Liver (tissue), 9 donors: ENCODE results near the gene CCDC97. TPM values are rescaled to one million over a fixed set of nuclear protein-coding genes. Genes with fewer than 3 reads are reported as not detected.
A peak's percentile ranks its signal among the peaks of the same experiment; 100 is the strongest.

ENCODE experiments used
- DNase-seq: peaks from one replicate; pipeline ENCODE4 v3.0.0-alpha.2; 2017; ENCODE audit warnings: low spot score
- H3K27ac ChIP-seq, 2 donors: one replicate each; pipeline ENCODE4 v1.7.0; 2013; ENCODE audit warnings: inconsistent platforms in 2 of 2, low read length in 2 of 2, control low read depth in 1 of 2, low read depth in 1 of 2, mild to moderate bottlenecking in 1 of 2
- H3K27me3 ChIP-seq, 4 donors: one replicate each; pipeline versions ENCODE4 v1.6.1 to v1.7.0; 2013; ENCODE audit warnings: low read length in 3 of 4, inconsistent platforms in 1 of 4, mild to moderate bottlenecking in 1 of 4, moderate library complexity in 1 of 4; ENCODE audit not compliant: control insufficient read depth in 4 of 4, insufficient read depth in 4 of 4
- H3K36me3 ChIP-seq, 4 donors: one replicate each; pipeline versions ENCODE4 v1.6.1 to v1.7.0; 2013; ENCODE audit warnings: low read length in 3 of 4, mild to moderate bottlenecking in 3 of 4, low read depth in 1 of 4, moderate library complexity in 1 of 4; ENCODE audit not compliant: control insufficient read depth in 4 of 4, insufficient read depth in 3 of 4
- H3K4me1 ChIP-seq, 4 donors: one replicate each; pipeline versions ENCODE4 v1.6.1 to v1.7.0; 2013; ENCODE audit warnings: low read length in 3 of 4, mild to moderate bottlenecking in 3 of 4, moderate library complexity in 1 of 4; ENCODE audit not compliant: control insufficient read depth in 4 of 4, insufficient read depth in 4 of 4
- H3K4me3 ChIP-seq, 3 donors: one replicate each; pipeline versions ENCODE4 v1.6.1 to v1.7.0; 2013; ENCODE audit warnings: low read length in 3 of 3, control low read depth in 1 of 3, low read depth in 1 of 3, mild to moderate bottlenecking in 1 of 3
- H3K9ac ChIP-seq, 2 donors: one replicate each; pipeline ENCODE4 v1.7.0; 2013; ENCODE audit warnings: low read length in 2 of 2, mild to moderate bottlenecking in 2 of 2, moderate library complexity in 2 of 2, control low read depth in 1 of 2, low read depth in 1 of 2
- H3K9me3 ChIP-seq, 4 donors: one replicate each; pipeline versions ENCODE4 v1.6.1 to v1.7.0; 2013; ENCODE audit warnings: low read length in 3 of 4; ENCODE audit not compliant: control insufficient read depth in 4 of 4
- CTCF ChIP-seq: fragments of 150-350 bp; IDR thresholded peaks from 2 replicates; pipeline ENCODE4 v1.5.1; 2017; ENCODE audit warnings: improper control_type of control experiment, low read depth, low read length; ENCODE audit not compliant: missing input control
- EGR1 ChIP-seq, 2 donors: IDR thresholded peaks; 2 replicates each; pipeline ENCODE4 v1.6.1; 2016 to 2018; ENCODE audit warnings: antibody characterized with exemption in 2 of 2, low read depth in 2 of 2
- FOXA1 ChIP-seq: IDR thresholded peaks from 2 replicates; pipeline ENCODE4 v1.6.1; 2016; ENCODE audit warnings: antibody characterized with exemption
- FOXA2 ChIP-seq: IDR thresholded peaks from 2 replicates; pipeline ENCODE4 v1.6.1; 2016; ENCODE audit warnings: antibody characterized with exemption
- GABPA ChIP-seq, 2 donors: IDR thresholded peaks in 1 of 2; conservative IDR thresholded peaks in 1 of 2; 2 replicates each; pipeline ENCODE4 v1.6.1; 2016; ENCODE audit warnings: antibody characterized with exemption in 2 of 2, mild to moderate bottlenecking in 1 of 2, moderate library complexity in 1 of 2
- HNF4G ChIP-seq: IDR thresholded peaks from 2 replicates; pipeline ENCODE4 v1.6.1; 2016; ENCODE audit warnings: antibody characterized with exemption
- JUND ChIP-seq, 2 donors: IDR thresholded peaks; 2 replicates each; pipeline ENCODE4 v1.6.1; 2016; ENCODE audit warnings: antibody characterized with exemption in 2 of 2
- MAX ChIP-seq: IDR thresholded peaks from 2 replicates; pipeline ENCODE4 v1.6.1; 2016; ENCODE audit warnings: antibody characterized with exemption
- NR2F2 ChIP-seq: IDR thresholded peaks from 2 replicates; pipeline ENCODE4 v1.6.1; 2016; ENCODE audit warnings: antibody characterized with exemption
- RAD21 ChIP-seq, 2 donors: IDR thresholded peaks; 2 replicates each; pipeline ENCODE4 v1.6.1; 2016; ENCODE audit warnings: antibody characterized with exemption in 2 of 2, mild to moderate bottlenecking in 2 of 2
- REST ChIP-seq: IDR thresholded peaks from 2 replicates; pipeline ENCODE4 v1.6.1; 2016; ENCODE audit warnings: antibody characterized with exemption, mild to moderate bottlenecking
- RXRA ChIP-seq, 2 donors: IDR thresholded peaks; 2 replicates each; pipeline ENCODE4 v1.6.1; 2017 to 2018; ENCODE audit warnings: antibody characterized with exemption in 2 of 2, mild to moderate bottlenecking in 1 of 2
- SP1 ChIP-seq: IDR thresholded peaks from 2 replicates; pipeline ENCODE4 v1.6.1; 2018; ENCODE audit warnings: antibody characterized with exemption, mild to moderate bottlenecking
- TAF1 ChIP-seq: conservative IDR thresholded peaks from 2 replicates; pipeline ENCODE4 v1.6.1; 2016; ENCODE audit warnings: antibody characterized with exemption, mild to moderate bottlenecking
- YY1 ChIP-seq: IDR thresholded peaks from 2 replicates; pipeline ENCODE4 v1.6.1; 2016; ENCODE audit warnings: antibody characterized with exemption, mild to moderate bottlenecking
- ZBTB33 ChIP-seq: IDR thresholded peaks from 2 replicates; pipeline ENCODE4 v1.6.1; 2016; ENCODE audit warnings: antibody characterized with exemption
- WGBS: extraction: QIAGEN DNeasy Blood & Tissue Kit; methylation state at CpG from one replicate; pipeline ENCODE4 v1.1.7; 2013; 5-methylcytosine and 5-hydroxymethylcytosine counted together
- polyA plus RNA-seq, 2 donors: library from polyadenylated mRNA; stranded (reverse) in 1 of 2; unstranded in 1 of 2; fragments of 200-250 nt in 1 of 2; fragments of >200 nt in 1 of 2; fragmentation: Nextera tagmentation in 1 of 2; extraction: Ambion mirVana in 1 of 2; gene quantifications; one replicate each; pipeline versions ENCODE4 v1.2.1 to v1.2.3, GENCODE V29; 2013 to 2015
- total RNA-seq, 2 donors: library from RNA; depleted of rRNA; stranded (reverse); fragments of >200 nt; gene quantifications; one replicate each; pipeline ENCODE4 v1.2.3, GENCODE V29; 2014
- TF ChIP-seq, protein P1 (sequence below): IDR thresholded peaks from 2 replicates; pipeline ENCODE4 v1.6.1; 2016; ENCODE audit warnings: antibody characterized with exemption
- donor health status: healthy.
- donor health status: healthy.
- donor health status: healthy.
- donor health status: healthy.
- donor health status: healthy.

CCDC97 gene
- total and polyA plus RNA-seq, 4 donors: 3.8 to 5.7 (median 5.3) TPM

- WGBS: 100% methylated on average over 1 of the region's 1 CpG
- H3K27ac ChIP-seq: no peak overlapping the region
- peaks cover 0 to 14% (median 9%) of the 10 kb centered on the region in 4 donors for H3K4me1 ChIP-seq
Measured at GRCh38 chr19:41366089-41366488, 56.1 kb downstream of the CCDC97 start.

DNA sequence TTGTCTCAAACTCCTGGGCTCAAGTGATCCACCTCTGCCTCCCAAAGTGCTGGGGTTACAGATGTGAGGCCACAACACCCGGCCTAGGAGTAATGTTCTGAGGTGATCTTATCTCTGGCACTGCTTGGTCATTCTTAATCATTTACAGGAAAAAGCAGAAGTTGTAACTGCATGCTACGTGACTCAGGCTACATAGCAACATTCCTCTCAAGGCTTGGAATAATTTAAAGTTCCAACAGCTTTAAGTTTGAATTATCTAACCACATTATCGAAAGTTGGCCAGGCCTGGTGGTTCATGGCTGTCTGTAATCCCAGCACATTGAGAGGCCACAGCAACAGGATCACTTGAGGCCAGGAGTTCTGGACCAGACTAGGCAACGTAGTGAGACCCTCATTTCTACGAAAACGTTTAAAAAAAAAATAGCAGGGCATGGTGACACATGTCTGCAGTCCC, 57.9 kb downstream of the CCDC97 start:
- no peak for DNase-seq
- H3K36me3 ChIP-seq: no peaks in the 10 kb centered on the region
- H3K4me3 ChIP-seq: no peak overlapping the region
- peak overlapping the region in 1 of 2 donors; percentile 40 for H3K27ac ChIP-seq
- WGBS: 68% methylated on average over 6 of the region's 6 CpGs
- H3K9me3 ChIP-seq: no peaks in the 10 kb centered on the region
- TF ChIP-seq RAD21 (IDR thresholded peaks at IDR 0.05): no peak
- TF ChIP-seq ZBTB33: no peak
- TF ChIP-seq HNF4G: no peak
- no peak for TF ChIP-seq NR2F2
- no peak for TF ChIP-seq RXRA (IDR thresholded peaks at IDR 0.05)
- TF ChIP-seq FOXA2: no peak
- TF ChIP-seq SP1: no peak
- no peak for TF ChIP-seq TAF1
- no peak for TF ChIP-seq REST
- TF ChIP-seq FOXA1: no peak
- no peak for TF ChIP-seq GABPA (IDR thresholded peaks at IDR 0.05 in 1 of 2, conservative IDR thresholded peaks at IDR 0.05 in 1 of 2)
- TF ChIP-seq CTCF: no peak
- no peak for TF ChIP-seq JUND (IDR thresholded peaks at IDR 0.05)
- TF ChIP-seq MAX: no peak
- no peak for TF ChIP-seq YY1
- no peak overlapping the region for H3K9ac ChIP-seq
- H3K4me1 ChIP-seq: peaks cover 0 to 14% (median 9%) of the 10 kb centered on the region in 4 donors
- no peaks in the 10 kb centered on the region for H3K27me3 ChIP-seq

More at GRCh38 chr19:41366089-41366488, 56.1 kb downstream of the CCDC97 start:
- Histone ChIP-seq H3K9me3 (no peaks in the 10 kb centered on the region), H3K4me3 (no peak overlapping the region), H3K9ac (no peak overlapping the region), H3K27me3 (no peaks in the 10 kb centered on the region), H3K36me3 (no peaks in the 10 kb centered on the region)
- TF ChIP-seq, protein P1, sequence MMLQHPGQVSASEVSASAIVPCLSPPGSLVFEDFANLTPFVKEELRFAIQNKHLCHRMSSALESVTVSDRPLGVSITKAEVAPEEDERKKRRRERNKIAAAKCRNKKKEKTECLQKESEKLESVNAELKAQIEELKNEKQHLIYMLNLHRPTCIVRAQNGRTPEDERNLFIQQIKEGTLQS: no peak
- no peak for TF ChIP-seq EGR1 (IDR thresholded peaks at IDR 0.05; ENCODE audit: low read depth in 2 of 2)
- TF ChIP-seq YY1: no peak
- TF ChIP-seq FOXA1: no peak
- TF ChIP-seq CTCF: no peak
- TF ChIP-seq RAD21 (IDR thresholded peaks at IDR 0.05): no peak
- no peak for TF ChIP-seq NR2F2
- no peak for TF ChIP-seq MAX
- no peak for TF ChIP-seq JUND (IDR thresholded peaks at IDR 0.05)
- no peak for DNase-seq
